DMS79 (cell line): ENCODE data around the gene RHBDL3.

Experiments used
- DNase-seq: peaks from one replicate; lab custom pipeline; 2025; lab: John Stamatoyannopoulos, UW

RHBDL3 gene

GRCh38 chr17:32357615-32358014, 92.0 kb downstream of the RHBDL3 start:
- no peak for DNase-seq

DNA sequence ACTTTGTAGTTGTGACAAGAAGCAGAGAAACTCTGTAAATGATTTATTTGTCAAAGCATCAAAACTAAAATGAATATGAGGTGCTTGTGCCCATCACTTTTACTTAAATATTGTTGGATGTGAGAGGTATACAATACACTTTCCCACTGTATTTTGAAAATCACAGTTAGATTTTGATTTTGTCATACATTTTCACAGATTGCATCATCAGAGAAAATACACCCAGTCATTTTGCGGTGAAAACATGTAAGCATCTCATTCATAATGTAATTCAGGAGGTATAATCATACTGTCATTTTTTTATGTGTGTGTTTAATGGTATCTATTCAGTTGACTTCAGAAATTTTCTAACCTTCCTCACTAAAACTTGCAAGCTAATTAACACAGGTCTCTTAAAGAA, 95.6 kb downstream of the RHBDL3 start:
- no peak for DNase-seq

GRCh38 chr17:32370426-32370825, 104.8 kb downstream of the RHBDL3 start:
- no peak for DNase-seq
